DND-41 (cell line): ENCODE data around the gene IDH1.

Experiments used
- ATAC-seq: fragments of 200-7000 bp; cut with Tn5 transposase; 3 replicates; pipeline ENCODE4 v1.9.1; 2021; ENCODE audit warnings: low read depth; ENCODE audit not compliant: insufficient read depth
- DNase-seq: peaks from one replicate; pipeline ENCODE4 v3.0.0-alpha.2; 2020
- H2AFZ ChIP-seq: 2 replicates; pipeline ENCODE4 v1.6.0; 2012; ENCODE audit warnings: low read depth, low read length
- H3K27ac ChIP-seq: 2 replicates; pipeline ENCODE4 v1.5.1; 2012; ENCODE audit warnings: low read length, inconsistent platforms
- H3K27me3 ChIP-seq: fragments of 200-600 bp; sonication (generic); 2 replicates; pipeline ENCODE4 v1.6.0; 2012; ENCODE audit warnings: low read length, mild to moderate bottlenecking, inconsistent platforms; ENCODE audit not compliant: insufficient read depth, poor library complexity
- H3K36me3 ChIP-seq: 2 replicates; pipeline ENCODE4 v1.5.1; 2012; ENCODE audit warnings: low read length, inconsistent platforms; ENCODE audit not compliant: insufficient read depth
- H3K4me1 ChIP-seq: 2 replicates; pipeline ENCODE4 v1.5.1; 2012; ENCODE audit warnings: mild to moderate bottlenecking, low read length; ENCODE audit not compliant: insufficient read depth
- H3K4me2 ChIP-seq: 2 replicates; pipeline ENCODE4 v1.6.0; 2012; ENCODE audit warnings: mild to moderate bottlenecking, moderate library complexity, low read length, inconsistent platforms; ENCODE audit not compliant: insufficient read depth
- H3K4me3 ChIP-seq, 2 experiments: fragments of 200-600 bp in 1 of 2; shearing (Covaris generic) in 1 of 2; 2 replicates each; pipeline ENCODE4 v1.5.1; 2012 to 2016; ENCODE audit warnings: inconsistent platforms in 2 of 2, low read length in 2 of 2, mild to moderate bottlenecking in 2 of 2, low read depth in 1 of 2, moderate library complexity in 1 of 2
- H3K79me2 ChIP-seq: 2 replicates; pipeline ENCODE4 v1.6.0; 2012; ENCODE audit warnings: low read length, inconsistent platforms; ENCODE audit not compliant: insufficient read depth
- H3K9ac ChIP-seq: 2 replicates; pipeline ENCODE4 v1.6.0; 2012; ENCODE audit warnings: low read depth, mild to moderate bottlenecking, inconsistent platforms, low read length, moderate library complexity
- H3K9me3 ChIP-seq: 2 replicates; pipeline ENCODE4 v1.5.1; 2012; ENCODE audit warnings: low read length, moderate library complexity, mild to moderate bottlenecking, inconsistent platforms; ENCODE audit not compliant: insufficient read depth, severe bottlenecking
- H4K20me1 ChIP-seq: 2 replicates; pipeline ENCODE4 v1.6.0; 2012; ENCODE audit warnings: low read length; ENCODE audit not compliant: insufficient read depth
- EZH2 ChIP-seq: IDR thresholded peaks from 3 replicates; pipeline ENCODE4 v1.6.1; 2012; ENCODE audit warnings: borderline replicate concordance, low read depth, mild to moderate bottlenecking, moderate library complexity, low read length, inconsistent platforms; ENCODE audit not compliant: severe bottlenecking
- TF ChIP-seq, protein P1 (sequence below): IDR thresholded peaks from 2 replicates; pipeline ENCODE4 v1.5.1; 2012; ENCODE audit warnings: borderline replicate concordance, low read length, moderate library complexity, mild to moderate bottlenecking; ENCODE audit not compliant: poor library complexity, severe bottlenecking; ENCODE audit errors: extremely low read depth

Gene IDH1

GRCh38 chr2:208297961-208298360 is 43.1 kb upstream of the IDH1 start:
- TF ChIP-seq EZH2: no peak
- TF ChIP-seq, protein P1, sequence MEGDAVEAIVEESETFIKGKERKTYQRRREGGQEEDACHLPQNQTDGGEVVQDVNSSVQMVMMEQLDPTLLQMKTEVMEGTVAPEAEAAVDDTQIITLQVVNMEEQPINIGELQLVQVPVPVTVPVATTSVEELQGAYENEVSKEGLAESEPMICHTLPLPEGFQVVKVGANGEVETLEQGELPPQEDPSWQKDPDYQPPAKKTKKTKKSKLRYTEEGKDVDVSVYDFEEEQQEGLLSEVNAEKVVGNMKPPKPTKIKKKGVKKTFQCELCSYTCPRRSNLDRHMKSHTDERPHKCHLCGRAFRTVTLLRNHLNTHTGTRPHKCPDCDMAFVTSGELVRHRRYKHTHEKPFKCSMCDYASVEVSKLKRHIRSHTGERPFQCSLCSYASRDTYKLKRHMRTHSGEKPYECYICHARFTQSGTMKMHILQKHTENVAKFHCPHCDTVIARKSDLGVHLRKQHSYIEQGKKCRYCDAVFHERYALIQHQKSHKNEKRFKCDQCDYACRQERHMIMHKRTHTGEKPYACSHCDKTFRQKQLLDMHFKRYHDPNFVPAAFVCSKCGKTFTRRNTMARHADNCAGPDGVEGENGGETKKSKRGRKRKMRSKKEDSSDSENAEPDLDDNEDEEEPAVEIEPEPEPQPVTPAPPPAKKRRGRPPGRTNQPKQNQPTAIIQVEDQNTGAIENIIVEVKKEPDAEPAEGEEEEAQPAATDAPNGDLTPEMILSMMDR: no peak
- H3K9ac ChIP-seq: no peak overlapping the region
- peaks cover 11% of the 10 kb centered on the region; the same call in 1 of the 2 replicates for H4K20me1 ChIP-seq
- H3K4me2 ChIP-seq: no peak overlapping the region
- no peak overlapping the region for H2AFZ ChIP-seq
- H3K79me2 ChIP-seq: peaks cover 42% of the 10 kb centered on the region
- H3K4me3 ChIP-seq: no peak overlapping the region
- DNase-seq: no peak
- no peak for ATAC-seq
- no peaks in the 10 kb centered on the region for H3K9me3 ChIP-seq
- no peaks in the 10 kb centered on the region for H3K27me3 ChIP-seq
- peaks cover 93% of the 10 kb centered on the region for H3K36me3 ChIP-seq
- no peak overlapping the region for H3K27ac ChIP-seq
- H3K4me1 ChIP-seq: no peaks in the 10 kb centered on the region

- no peak overlapping the region for H3K4me2 ChIP-seq
- H3K4me3 ChIP-seq: no peak overlapping the region
- H4K20me1 ChIP-seq: peaks cover 11% of the 10 kb centered on the region; the same call in 1 of the 2 replicates
- H3K27ac ChIP-seq: no peak overlapping the region
- H3K4me1 ChIP-seq: no peaks in the 10 kb centered on the region
- no peak overlapping the region for H3K9ac ChIP-seq
- ATAC-seq: no peak
- no peak for DNase-seq
- peaks cover 91% of the 10 kb centered on the region for H3K36me3 ChIP-seq
- TF ChIP-seq, protein P1: no peak
- no peak for TF ChIP-seq EZH2
- H2AFZ ChIP-seq: no peak overlapping the region
- H3K9me3 ChIP-seq: no peaks in the 10 kb centered on the region
- H3K27me3 ChIP-seq: no peaks in the 10 kb centered on the region
- peaks cover 56% of the 10 kb centered on the region for H3K79me2 ChIP-seq
Measured at GRCh38 chr2:208296610-208297009, 41.7 kb upstream of the IDH1 start.

GRCh38 chr2:208295834-208296233 is 41.0 kb upstream of the IDH1 start:
- H3K27me3 ChIP-seq: no peaks in the 10 kb centered on the region
- H3K27ac ChIP-seq: no peak overlapping the region
- ATAC-seq: no peak
- H3K4me3 ChIP-seq: no peak overlapping the region
- H3K4me1 ChIP-seq: no peaks in the 10 kb centered on the region
- DNase-seq: no peak
- peaks cover 88% of the 10 kb centered on the region for H3K36me3 ChIP-seq
- no peak overlapping the region for H3K4me2 ChIP-seq
- no peaks in the 10 kb centered on the region for H3K9me3 ChIP-seq
- TF ChIP-seq, protein P1: no peak
- TF ChIP-seq EZH2: no peak
- peaks cover 63% of the 10 kb centered on the region for H3K79me2 ChIP-seq
- peaks cover 11% of the 10 kb centered on the region; the same call in 1 of the 2 replicates for H4K20me1 ChIP-seq
- H2AFZ ChIP-seq: no peak overlapping the region
- H3K9ac ChIP-seq: no peak overlapping the region

- Histone ChIP-seq H3K9me3 (no peaks in the 10 kb centered on the region), H3K79me2 (peaks cover 75% of the 10 kb centered on the region), H2AFZ (no peak overlapping the region), H3K4me3 (no peak overlapping the region), H3K9ac (no peak overlapping the region), H3K36me3 (peaks cover 88% of the 10 kb centered on the region), H3K4me1 (no peaks in the 10 kb centered on the region), H3K27me3 (no peaks in the 10 kb centered on the region), H3K4me2 (no peak overlapping the region), H3K27ac (no peak overlapping the region), H4K20me1 (peaks cover 11% of the 10 kb centered on the region; the same call in 1 of the 2 replicates)
- no peak for TF ChIP-seq EZH2
- TF ChIP-seq, protein P1: no peak
- DNase-seq (no peak), ATAC-seq (no peak)
Measured at GRCh38 chr2:208294482-208295024, 39.7 kb upstream of the IDH1 start.
